ENCODE measurements around the gene FAM174B.

Gene FAM174B

DNA sequence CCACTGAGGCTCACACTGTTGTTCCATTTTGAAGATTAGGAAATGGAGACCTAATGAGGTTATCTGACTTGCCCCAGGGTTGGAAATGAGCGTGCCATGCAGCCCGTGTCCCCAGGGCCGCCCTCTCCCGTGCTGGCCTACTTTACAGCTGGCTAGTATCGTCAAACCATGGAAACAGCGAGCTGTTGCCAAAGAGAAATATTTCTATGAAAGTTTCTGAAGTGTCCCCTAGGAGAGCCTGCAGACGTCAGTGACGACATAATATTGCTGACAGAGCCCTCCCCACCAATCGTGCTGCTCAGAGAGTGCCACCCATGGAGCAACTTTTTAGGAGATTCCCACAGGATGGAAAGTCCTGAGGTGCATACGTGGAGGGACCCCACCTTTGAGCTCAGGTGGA lies 11.2 kb upstream of the FAM174B start:
- TF ChIP-seq, protein P1, sequence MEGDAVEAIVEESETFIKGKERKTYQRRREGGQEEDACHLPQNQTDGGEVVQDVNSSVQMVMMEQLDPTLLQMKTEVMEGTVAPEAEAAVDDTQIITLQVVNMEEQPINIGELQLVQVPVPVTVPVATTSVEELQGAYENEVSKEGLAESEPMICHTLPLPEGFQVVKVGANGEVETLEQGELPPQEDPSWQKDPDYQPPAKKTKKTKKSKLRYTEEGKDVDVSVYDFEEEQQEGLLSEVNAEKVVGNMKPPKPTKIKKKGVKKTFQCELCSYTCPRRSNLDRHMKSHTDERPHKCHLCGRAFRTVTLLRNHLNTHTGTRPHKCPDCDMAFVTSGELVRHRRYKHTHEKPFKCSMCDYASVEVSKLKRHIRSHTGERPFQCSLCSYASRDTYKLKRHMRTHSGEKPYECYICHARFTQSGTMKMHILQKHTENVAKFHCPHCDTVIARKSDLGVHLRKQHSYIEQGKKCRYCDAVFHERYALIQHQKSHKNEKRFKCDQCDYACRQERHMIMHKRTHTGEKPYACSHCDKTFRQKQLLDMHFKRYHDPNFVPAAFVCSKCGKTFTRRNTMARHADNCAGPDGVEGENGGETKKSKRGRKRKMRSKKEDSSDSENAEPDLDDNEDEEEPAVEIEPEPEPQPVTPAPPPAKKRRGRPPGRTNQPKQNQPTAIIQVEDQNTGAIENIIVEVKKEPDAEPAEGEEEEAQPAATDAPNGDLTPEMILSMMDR (IDR thresholded peaks at IDR 0.05; ENCODE audit: control insufficient read depth, extremely low read depth, insufficient read depth) = no peak
- no peak overlapping the region for H3K4me3 ChIP-seq (ENCODE audit: low read depth, low read length)
- DNase-seq (ENCODE audit: low read depth) = no peak

DNA sequence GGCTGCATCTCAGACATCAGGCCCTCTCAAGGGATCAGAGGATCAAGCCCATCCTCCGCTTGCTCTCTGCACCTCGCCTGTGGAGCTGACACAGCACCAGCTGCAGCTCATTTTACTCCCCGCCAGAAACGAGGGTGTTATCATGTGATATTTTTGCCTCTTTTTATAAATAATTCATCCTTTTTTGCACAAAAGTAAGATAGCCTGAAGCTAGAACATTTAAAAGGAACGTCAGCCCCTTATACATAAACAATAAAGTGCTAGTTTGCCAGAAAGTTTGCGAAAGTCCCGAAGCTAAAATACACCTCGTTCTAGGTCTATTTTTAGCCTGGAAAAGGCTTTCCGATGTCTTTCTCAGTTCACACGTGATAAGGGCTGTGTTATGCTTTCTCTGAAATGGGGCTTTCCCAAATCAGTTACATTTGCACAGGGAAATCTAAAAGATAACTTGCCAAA lies 9.6 kb upstream of the FAM174B start:
- DNase-seq (ENCODE audit: low read depth) = no peak
- H3K4me3 ChIP-seq (ENCODE audit: low read depth, low read length) = no peak overlapping the region
- TF ChIP-seq, protein P1 (IDR thresholded peaks at IDR 0.05; ENCODE audit: control insufficient read depth, extremely low read depth, insufficient read depth) = no peak

DNA sequence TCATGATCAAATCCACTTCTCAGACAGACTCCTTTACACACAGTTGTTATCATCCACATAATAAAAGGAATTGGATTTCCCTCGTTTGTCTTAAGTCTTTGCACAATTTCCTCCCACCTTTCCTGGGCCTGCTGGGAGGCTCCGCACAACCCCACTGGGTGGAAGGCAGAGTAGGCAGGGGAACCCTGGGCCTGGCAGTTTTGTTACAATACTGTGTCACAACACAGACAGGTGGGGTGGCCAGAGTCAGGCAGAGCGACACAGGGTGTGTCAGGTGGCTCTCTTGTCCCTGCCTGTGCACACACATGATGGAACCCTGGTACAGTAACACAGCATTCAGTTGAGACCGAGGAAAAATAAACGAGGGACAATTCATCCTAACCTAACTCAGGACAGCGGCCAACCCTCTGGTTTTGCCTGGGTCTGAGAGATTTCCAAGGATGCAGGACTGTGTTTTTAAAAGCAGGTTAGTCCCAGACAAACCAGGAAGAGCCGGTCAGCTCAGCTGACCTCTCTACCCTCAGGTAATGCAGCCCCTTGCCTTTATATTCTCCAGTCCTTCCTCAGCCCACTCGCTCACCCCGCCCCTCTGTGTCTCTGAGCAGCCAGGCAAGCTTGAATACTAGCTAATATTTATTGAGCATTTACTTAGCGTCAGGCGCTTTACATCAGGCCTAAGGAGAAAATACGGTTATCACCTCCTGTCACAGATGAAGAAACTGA lies 8.8 kb upstream of the FAM174B start:
- TF ChIP-seq, protein P1 (IDR thresholded peaks at IDR 0.05; ENCODE audit: control insufficient read depth, extremely low read depth, insufficient read depth) = no peak
- DNase-seq (ENCODE audit: low read depth) = no peak
- H3K4me3 ChIP-seq (ENCODE audit: low read depth, low read length) = no peak overlapping the region

DNA sequence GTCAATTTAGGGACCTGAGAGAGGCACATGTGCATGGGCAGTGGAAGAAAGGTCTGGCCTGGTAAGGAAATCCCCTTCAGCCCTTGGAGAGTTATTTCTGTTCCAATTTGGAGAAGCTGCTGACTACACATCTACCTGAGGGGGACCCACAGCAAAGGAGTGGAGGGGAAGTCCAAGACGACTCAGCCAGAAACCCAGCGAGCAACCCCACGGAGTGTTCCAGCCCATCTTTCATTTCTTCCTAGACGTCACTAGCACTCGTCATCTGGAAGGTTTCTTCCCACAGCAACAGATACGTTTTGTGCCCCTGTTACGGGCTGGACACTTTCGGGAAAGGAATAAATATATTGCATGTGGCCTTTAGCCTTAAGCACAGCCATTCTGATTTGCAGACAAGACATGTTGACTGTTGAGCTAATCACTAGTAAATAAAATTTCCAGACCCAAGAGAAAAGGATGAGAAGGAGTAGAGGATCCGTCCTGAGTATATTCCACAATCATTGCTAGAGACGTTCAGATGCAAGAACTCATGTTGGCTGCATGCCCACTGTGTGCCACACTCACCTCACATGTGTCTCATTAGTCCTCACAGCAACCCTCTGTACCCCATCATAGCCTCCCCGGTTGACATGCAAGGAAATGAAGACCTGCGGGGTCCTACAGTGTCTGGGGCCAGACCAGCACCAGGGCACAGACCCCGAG lies 7.8 kb upstream of the FAM174B start:
- no peak for DNase-seq (ENCODE audit: low read depth)
- TF ChIP-seq, protein P1 (IDR thresholded peaks at IDR 0.05; ENCODE audit: control insufficient read depth, extremely low read depth, insufficient read depth) = no peak
- no peak overlapping the region for H3K4me3 ChIP-seq (ENCODE audit: low read depth, low read length)

DNA sequence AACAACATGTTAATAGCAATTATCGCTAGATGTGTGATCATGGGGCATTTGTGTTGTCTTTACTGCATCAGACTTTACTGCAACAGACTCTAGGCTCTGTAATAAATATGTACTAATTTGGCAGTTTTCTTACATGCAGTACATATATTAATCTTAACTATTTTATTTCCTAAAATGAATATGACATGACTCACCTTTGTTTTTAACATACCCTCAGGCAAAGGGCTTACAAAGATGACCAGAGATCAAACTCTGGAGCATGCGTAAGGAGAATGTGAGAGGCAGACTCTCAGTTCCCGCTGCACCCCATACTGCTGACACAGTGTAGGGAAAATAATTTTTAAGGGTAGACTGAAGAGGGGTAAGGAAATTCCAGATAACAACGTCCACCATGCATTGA lies 7.2 kb upstream of the FAM174B start:
- no peak for DNase-seq (ENCODE audit: low read depth)
- TF ChIP-seq, protein P1 (IDR thresholded peaks at IDR 0.05; ENCODE audit: control insufficient read depth, extremely low read depth, insufficient read depth) = no peak
- H3K4me3 ChIP-seq (ENCODE audit: low read depth, low read length) = no peak overlapping the region

DNA sequence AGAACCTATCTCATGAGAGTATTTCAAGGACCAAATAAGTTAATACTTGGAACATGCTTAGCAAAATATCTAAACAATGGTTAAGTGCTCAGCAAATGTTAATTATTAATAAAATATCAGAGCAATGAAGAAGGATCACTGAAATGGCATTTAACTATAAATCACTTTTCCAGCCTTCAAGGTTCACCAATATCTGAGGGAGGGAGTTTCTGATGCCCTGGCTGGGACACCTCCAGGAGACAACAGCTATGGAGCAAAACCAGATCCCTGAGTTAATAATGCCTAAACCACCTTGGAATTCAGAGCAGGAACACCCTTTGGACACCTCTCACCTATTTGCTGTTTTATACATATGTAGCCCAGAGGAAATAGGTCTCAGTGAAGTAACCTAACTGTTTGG lies 6.4 kb upstream of the FAM174B start:
- TF ChIP-seq, protein P1 (IDR thresholded peaks at IDR 0.05; ENCODE audit: control insufficient read depth, extremely low read depth, insufficient read depth) = no peak
- DNase-seq (ENCODE audit: low read depth) = no peak

More for the DNA sequence above, 6.4 kb upstream of the FAM174B start:
- no peak overlapping the region for H3K4me3 ChIP-seq (ENCODE audit: low read depth, low read length)
